CD4-positive, alpha-beta T cell treated with Interferon gamma for 1 hour (primary cell): Measurements from ENCODE around the gene MGAT3.
A peak's percentile ranks its signal among the peaks of the same experiment; 100 is the strongest.

ENCODE experiments used
- DNase-seq: peaks from one replicate; pipeline ENCODE4 v3.0.0-alpha.2; 2020

MGAT3 gene

GRCh38 chr22:39473851-39474250 lies 17.0 kb downstream of the MGAT3 start:
- no peak for DNase-seq

GRCh38 chr22:39474351-39475111 lies 17.7 kb downstream of the MGAT3 start:
- DNase-seq, result no peak

- DNase-seq, result no peak
Measured at GRCh38 chr22:39475337-39475736, 18.5 kb downstream of the MGAT3 start.

GRCh38 chr22:39475902-39476301 lies 19.1 kb downstream of the MGAT3 start:
- DNase-seq, result no peak

DNA sequence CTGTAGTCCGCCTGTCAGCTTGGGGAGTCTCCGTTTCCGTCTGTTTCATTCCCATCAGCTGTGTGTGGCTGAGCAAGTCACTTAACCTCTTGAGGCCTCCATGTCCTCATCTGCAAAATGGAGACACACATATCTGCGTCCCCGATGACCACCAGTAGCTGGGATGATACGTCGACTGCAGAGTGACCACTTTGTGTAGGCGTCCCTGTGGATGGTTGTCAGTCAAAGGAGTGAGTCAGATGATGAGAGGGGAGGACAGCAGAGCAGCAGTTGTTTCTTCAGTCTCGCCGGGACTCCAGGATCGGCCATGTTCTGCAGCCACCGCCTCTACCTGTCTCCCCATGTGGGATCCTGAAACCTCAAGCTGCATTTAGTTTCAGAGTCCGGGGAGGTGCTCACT lies 19.9 kb downstream of the MGAT3 start:
- no peak for DNase-seq

GRCh38 chr22:39477542-39477941 lies 20.7 kb downstream of the MGAT3 start:
- DNase-seq, result no peak

- no peak for DNase-seq
Measured at GRCh38 chr22:39478441-39478850, 21.6 kb downstream of the MGAT3 start.

GRCh38 chr22:39479254-39479653 lies 22.4 kb downstream of the MGAT3 start:
- no peak for DNase-seq

DNA sequence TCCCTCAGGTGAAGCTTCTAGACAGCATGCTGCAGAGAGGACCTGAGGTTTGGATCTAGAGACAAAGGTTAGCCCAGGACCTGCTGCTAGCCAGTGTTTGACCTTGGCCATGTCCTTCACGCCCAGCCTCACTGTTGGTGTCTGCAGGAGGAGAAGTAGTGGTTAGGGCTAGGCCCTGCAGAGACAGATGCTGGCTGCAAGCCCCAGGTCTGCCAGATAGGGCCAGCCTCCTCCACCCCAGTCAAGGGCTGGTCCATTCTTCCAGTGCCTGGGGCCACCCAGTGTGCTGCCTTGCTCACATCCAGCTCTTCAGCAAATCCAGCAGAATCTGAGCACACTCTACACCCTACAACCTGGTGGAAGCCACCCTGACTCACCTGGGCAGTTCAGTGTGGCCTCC lies 23.7 kb downstream of the MGAT3 start:
- no peak for DNase-seq

- no peak for DNase-seq
Measured at GRCh38 chr22:39481054-39481453, 24.2 kb downstream of the MGAT3 start.

DNA sequence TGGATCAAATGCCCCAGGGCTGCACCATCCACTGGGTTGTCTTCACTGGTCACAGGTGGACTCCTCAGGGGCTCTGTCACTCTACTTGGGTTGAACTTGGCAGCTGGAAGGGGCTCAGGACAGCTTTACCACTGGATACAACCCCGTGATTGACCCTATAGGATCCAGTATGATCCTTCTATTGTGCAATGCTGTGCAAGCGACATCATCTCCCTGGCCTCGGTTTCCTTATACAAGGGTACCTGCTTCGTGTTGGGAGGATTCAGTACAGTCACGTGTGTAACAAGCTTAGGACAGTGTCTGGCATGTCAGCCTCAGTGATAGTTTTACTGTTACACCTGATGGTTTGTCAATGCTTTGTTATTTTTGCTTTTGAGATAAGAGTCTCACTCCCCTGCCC lies 24.8 kb downstream of the MGAT3 start:
- DNase-seq, result no peak

GRCh38 chr22:39482768-39483167 lies 26.0 kb downstream of the MGAT3 start:
- no peak for DNase-seq

DNA sequence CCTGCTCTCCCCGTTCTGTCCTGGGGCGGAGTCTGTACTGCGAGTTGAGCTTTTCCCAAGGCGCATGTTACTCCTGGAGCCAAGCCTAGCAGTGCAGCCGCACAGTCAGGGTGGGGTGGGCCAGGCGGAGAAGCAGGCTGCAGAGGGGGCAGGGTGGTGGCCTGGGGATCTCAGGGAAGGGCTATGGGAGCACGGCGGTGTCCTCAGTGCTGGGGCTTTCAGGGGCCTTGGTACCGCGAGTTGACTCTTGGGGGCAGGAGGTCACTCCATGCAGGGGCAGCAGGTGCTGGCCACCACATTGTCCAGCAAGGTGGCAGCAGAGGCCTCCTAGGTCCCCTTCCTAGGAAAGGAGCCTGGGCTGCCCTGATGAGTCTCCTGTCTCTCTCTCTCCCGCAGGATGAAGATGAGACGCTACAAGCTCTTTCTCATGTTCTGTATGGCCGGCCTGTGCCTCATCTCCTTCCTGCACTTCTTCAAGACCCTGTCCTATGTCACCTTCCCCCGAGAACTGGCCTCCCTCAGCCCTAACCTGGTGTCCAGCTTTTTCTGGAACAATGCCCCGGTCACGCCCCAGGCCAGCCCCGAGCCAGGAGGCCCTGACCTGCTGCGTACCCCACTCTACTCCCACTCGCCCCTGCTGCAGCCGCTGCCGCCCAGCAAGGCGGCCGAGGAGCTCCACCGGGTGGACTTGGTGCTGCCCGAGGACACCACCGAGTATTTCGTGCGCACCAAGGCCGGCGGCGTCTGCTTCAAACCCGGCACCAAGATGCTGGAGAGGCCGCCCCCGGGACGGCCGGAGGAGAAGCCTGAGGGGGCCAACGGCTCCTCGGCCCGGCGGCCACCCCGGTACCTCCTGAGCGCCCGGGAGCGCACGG lies 30.4 kb downstream of the MGAT3 start:
- DNase-seq, result no peak

GRCh38 chr22:39487826-39488520 lies 31.2 kb downstream of the MGAT3 start:
- no peak for DNase-seq

GRCh38 chr22:39488563-39489083 lies 31.8 kb downstream of the MGAT3 start:
- no peak for DNase-seq

DNA sequence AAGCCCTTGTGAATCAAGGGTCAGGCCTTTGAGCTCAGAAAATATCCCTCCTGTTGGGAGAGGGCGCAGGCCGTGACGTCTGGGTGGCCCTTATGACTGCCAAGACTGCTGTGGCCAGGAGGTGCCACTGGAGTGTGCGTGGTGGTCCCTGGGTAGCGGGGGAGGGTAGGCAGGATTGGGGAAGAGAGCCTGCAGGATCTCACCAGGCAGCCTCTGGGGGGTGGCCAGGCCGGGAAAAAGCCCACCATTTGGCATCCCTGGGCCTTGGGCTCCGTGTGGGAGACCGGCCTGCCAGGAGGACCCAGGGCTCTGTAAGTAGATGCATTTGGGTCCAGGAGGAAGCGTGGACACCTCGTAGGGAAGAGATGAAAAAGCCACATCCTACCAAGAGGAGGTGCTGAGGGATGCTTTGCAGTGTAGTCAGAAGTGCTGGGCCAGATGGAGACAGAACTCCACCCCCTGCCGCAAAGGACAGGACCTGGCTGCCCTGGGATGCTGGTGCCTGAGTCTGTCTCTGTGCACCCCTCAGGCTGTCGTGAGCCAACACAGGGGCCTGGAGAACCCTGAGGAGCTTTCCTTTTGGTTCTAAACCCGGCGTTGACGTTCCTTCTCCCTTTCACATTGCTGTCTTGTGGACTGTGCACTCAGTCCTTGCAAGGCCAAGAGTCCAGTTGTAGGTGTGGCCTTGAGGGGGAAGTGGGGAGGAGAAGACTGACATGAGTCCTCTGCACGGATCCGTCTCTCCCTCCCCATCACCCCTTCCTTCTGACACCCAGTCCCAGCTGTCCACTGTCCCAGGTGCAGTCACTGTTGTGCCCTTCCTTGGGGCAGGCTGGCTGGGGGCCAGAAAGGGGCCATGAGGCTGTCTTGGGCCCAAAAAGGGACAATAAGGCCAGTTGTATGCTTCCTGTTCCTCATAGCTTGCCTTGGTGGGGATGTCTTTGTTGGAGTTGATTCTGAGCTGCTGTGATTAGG lies 32.6 kb downstream of the MGAT3 start:
- no peak for DNase-seq

GRCh38 chr22:39490135-39490798 lies 33.5 kb downstream of the MGAT3 start:
- DNase-seq, result peak; percentile 88

- DNase-seq, result no peak
Measured at GRCh38 chr22:39490966-39491680, 34.3 kb downstream of the MGAT3 start.

DNA sequence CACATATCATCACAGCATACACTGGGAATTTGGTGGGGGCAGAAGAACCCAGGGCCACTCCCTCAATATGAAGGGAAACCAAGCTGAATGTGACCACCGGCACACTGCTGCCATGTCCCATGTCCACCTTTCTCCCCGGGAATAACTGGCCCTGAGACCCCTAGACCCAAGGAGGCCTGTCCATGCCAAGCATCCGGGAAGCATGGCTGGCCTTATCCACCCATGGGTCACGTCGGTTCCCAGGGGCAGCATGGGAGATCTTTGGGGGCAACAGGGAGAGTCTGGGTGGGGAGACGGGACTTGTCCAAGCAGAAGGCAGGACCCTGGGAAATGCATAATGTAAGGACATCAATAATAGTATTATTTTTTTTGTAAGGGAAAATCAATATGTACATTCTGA lies 34.9 kb downstream of the MGAT3 start:
- no peak for DNase-seq

DNA sequence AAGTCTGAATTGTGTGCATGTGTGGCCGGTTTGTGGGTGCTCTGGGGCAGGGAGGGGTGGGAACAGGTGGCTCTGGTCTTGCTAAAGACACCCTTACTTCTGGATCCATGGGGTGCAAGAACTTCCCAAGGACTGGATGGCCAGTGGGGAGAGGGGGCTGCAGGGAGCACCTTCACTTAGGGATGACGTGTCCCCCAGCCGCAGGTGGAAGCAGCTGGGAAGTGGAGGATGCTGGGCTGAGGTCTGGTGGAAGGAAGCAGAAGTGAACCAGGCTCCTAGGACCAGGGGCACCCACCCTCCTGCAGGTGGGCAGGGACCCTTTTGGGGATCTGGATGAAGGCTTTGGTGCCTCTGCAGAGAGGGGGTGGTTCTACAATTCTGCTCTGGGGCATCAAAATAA lies 35.4 kb downstream of the MGAT3 start:
- DNase-seq, result no peak

GRCh38 chr22:39493759-39494158 lies 36.9 kb downstream of the MGAT3 start:
- DNase-seq, result no peak
